AG09319 (cell line): Measurements from ENCODE around the gene VASN.

ENCODE experiments used
- DNase-seq: peaks from one replicate; pipeline ENCODE4 v3.0.0-alpha.2; 2010; ENCODE audit warnings: low read depth; ENCODE audit errors: extremely low read depth
- TF ChIP-seq, protein P1 (sequence below): IDR thresholded peaks from 2 replicates; pipeline ENCODE4 v1.5.1; 2011; ENCODE audit warnings: low read depth, mild to moderate bottlenecking, inconsistent platforms, low read length, moderate library complexity

VASN gene

GRCh38 chr16:4381935-4382794 is 10.5 kb downstream of the VASN start:
- TF ChIP-seq, protein P1, sequence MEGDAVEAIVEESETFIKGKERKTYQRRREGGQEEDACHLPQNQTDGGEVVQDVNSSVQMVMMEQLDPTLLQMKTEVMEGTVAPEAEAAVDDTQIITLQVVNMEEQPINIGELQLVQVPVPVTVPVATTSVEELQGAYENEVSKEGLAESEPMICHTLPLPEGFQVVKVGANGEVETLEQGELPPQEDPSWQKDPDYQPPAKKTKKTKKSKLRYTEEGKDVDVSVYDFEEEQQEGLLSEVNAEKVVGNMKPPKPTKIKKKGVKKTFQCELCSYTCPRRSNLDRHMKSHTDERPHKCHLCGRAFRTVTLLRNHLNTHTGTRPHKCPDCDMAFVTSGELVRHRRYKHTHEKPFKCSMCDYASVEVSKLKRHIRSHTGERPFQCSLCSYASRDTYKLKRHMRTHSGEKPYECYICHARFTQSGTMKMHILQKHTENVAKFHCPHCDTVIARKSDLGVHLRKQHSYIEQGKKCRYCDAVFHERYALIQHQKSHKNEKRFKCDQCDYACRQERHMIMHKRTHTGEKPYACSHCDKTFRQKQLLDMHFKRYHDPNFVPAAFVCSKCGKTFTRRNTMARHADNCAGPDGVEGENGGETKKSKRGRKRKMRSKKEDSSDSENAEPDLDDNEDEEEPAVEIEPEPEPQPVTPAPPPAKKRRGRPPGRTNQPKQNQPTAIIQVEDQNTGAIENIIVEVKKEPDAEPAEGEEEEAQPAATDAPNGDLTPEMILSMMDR, result no peak
- DNase-seq, result no peak

- TF ChIP-seq, protein P1, result no peak
- no peak for DNase-seq
These were observed 11.2 kb downstream of the VASN start for GRCh38 chr16:4382795-4383357.

GRCh38 chr16:4383591-4384444 is 12.2 kb downstream of the VASN start:
- DNase-seq, result no peak

DNA sequence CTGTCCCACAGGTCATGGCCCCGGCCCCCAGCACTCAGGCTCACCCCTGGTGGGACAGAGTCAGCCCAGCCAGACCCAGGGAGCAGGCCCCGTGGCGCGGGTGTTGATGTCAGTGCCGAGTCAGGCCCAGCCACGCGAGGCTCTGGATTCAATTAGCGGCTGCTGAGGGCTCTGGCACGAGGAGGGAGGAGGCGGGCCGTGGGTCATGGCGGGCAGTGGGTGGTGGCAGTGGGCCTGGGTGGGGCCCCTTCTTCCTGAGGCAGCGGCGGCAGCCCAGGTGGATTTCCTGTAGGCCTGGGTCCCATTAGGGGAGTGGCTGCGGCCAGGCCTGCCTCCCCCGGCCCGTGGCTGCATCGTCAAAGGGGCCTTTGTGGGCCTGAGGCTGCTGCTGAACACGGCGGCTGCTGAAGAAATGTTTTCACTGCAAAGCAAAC is 12.9 kb downstream of the VASN start:
- peak; percentile 71 for DNase-seq
- TF ChIP-seq, protein P1, result no peak

More at GRCh38 chr16:4383591-4384444, 12.2 kb downstream of the VASN start:
- TF ChIP-seq, protein P1, result no peak

DNA sequence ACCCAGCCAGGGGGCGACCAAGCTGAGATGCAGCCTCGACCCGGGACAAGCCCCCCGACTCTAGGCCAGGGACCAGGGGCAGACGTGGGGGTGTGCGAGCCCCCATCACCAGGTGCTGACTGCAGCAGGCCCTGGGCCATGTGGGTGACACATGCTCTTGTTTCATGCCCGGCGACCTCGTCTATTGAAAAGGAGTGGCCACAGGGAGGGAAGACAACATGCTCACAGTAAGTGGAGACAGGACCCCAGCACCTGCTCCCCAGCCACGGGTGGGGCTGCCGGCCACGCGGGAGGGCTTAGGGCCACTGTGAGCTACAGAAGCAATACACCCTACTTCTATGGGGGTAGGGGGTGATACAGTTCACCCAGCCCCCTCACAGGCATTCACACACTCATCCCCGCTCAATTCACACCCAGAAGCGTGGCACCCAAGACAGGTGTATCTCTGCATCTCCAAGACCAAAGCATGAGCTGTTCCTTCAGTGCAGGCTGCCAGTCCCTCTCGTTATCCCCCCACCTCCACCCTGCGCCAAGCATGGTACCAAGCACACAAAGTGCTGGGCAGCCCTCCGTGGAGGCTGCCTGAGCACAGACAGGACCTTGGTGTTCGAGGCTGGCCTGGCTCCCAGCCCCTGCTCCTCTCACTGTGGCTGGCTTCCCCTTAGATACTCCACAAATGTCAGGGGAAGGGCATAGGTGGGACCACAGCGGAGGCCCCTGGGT is 13.6 kb downstream of the VASN start:
- no peak for DNase-seq

GRCh38 chr16:4385789-4386450 is 14.3 kb downstream of the VASN start:
- DNase-seq, result no peak

More for the DNA sequence above, 13.6 kb downstream of the VASN start:
- TF ChIP-seq, protein P1, result no peak; the same call in 1 of the 2 replicates

More at GRCh38 chr16:4385789-4386450, 14.3 kb downstream of the VASN start:
- TF ChIP-seq, protein P1, result no peak
